ENCODE results near the gene PITRM1.
"Not testable (repeated sequence)": the region's sequence is repeated elsewhere in the genome, so short reads cannot be mapped to it uniquely, and the experiment has no call there.

PITRM1 gene

GRCh38 chr10:3108033-3108432 lies 64.5 kb downstream of the PITRM1 start:
- H3K27me3 ChIP-seq (ENCODE audit: control insufficient read depth, insufficient read depth, low read length), result no peaks in the 10 kb centered on the region
- peaks cover 54% of the 10 kb centered on the region for H3K36me3 ChIP-seq (ENCODE audit: control insufficient read depth, insufficient read depth, low read length)
- WGBS (ENCODE audit: insufficient coverage, insufficient read length), result no CpG with 5 or more reads among the region's 8 CpGs
- no peak overlapping the region for H3K27ac ChIP-seq (ENCODE audit: low read length)
- H3K4me1 ChIP-seq (ENCODE audit: control insufficient read depth, insufficient read depth, low read length), result no peaks in the 10 kb centered on the region
- no peaks in the 10 kb centered on the region for H3K9me3 ChIP-seq (ENCODE audit: control insufficient read depth, insufficient read depth, low read length)
- DNase-seq (ENCODE audit: low read depth, low spot score), result no peak
- H3K4me3 ChIP-seq (ENCODE audit: low read length), result no peak overlapping the region

GRCh38 chr10:3107426-3107961 lies 65.1 kb downstream of the PITRM1 start:
- H3K27ac ChIP-seq (ENCODE audit: low read length), result no peak overlapping the region
- no CpG with 5 or more reads among the region's 22 CpGs for WGBS (ENCODE audit: insufficient coverage, insufficient read length)
- DNase-seq (ENCODE audit: low read depth, low spot score), result no peak
- no peaks in the 10 kb centered on the region for H3K27me3 ChIP-seq (ENCODE audit: control insufficient read depth, insufficient read depth, low read length)
- no peaks in the 10 kb centered on the region; the same call in 1 of the 2 replicates for H3K4me1 ChIP-seq (ENCODE audit: control insufficient read depth, insufficient read depth, low read length)
- no peaks in the 10 kb centered on the region for H3K9me3 ChIP-seq (ENCODE audit: control insufficient read depth, insufficient read depth, low read length)
- H3K36me3 ChIP-seq (ENCODE audit: control insufficient read depth, insufficient read depth, low read length), result peaks cover 55% of the 10 kb centered on the region
- H3K4me3 ChIP-seq (ENCODE audit: low read length), result no peak overlapping the region

GRCh38 chr10:3106928-3107425 lies 65.6 kb downstream of the PITRM1 start:
- Histone ChIP-seq H3K27me3 (ENCODE audit: control insufficient read depth, insufficient read depth, low read length) (no peaks in the 10 kb centered on the region), H3K36me3 (ENCODE audit: control insufficient read depth, insufficient read depth, low read length) (peaks cover 51% of the 10 kb centered on the region), H3K4me3 (ENCODE audit: low read length) (no peak overlapping the region), H3K9me3 (ENCODE audit: control insufficient read depth, insufficient read depth, low read length) (no peaks in the 10 kb centered on the region), H3K4me1 (ENCODE audit: control insufficient read depth, insufficient read depth, low read length) (no peaks in the 10 kb centered on the region; the same call in 1 of the 2 replicates), H3K27ac (ENCODE audit: low read length) (no peak overlapping the region)
- DNase-seq (ENCODE audit: low read depth, low spot score), result no peak
- WGBS (ENCODE audit: insufficient coverage, insufficient read length), result no CpG with 5 or more reads among the region's 5 CpGs

GRCh38 chr10:3106328-3106727 lies 66.3 kb downstream of the PITRM1 start:
- DNase-seq (ENCODE audit: low read depth, low spot score); H3K27ac ChIP-seq (ENCODE audit: low read length); H3K27me3 ChIP-seq (ENCODE audit: control insufficient read depth, insufficient read depth, low read length); H3K4me1 ChIP-seq (ENCODE audit: control insufficient read depth, insufficient read depth, low read length); H3K9me3 ChIP-seq (ENCODE audit: control insufficient read depth, insufficient read depth, low read length); H3K4me3 ChIP-seq (ENCODE audit: low read length): not testable (repeated sequence)
- H3K36me3 ChIP-seq (ENCODE audit: control insufficient read depth, insufficient read depth, low read length), result peaks cover 47% of the 10 kb centered on the region
- WGBS (ENCODE audit: insufficient coverage, insufficient read length), result no CpG with 5 or more reads among the region's 10 CpGs

- DNase-seq (ENCODE audit: low read depth, low spot score), result no peak
- no peak overlapping the region for H3K4me3 ChIP-seq (ENCODE audit: low read length)
- no peak overlapping the region for H3K27ac ChIP-seq (ENCODE audit: low read length)
- H3K4me1 ChIP-seq (ENCODE audit: control insufficient read depth, insufficient read depth, low read length), result no peaks in the 10 kb centered on the region; the same call in 1 of the 2 replicates
- peaks cover 45% of the 10 kb centered on the region for H3K36me3 ChIP-seq (ENCODE audit: control insufficient read depth, insufficient read depth, low read length)
- H3K9me3 ChIP-seq (ENCODE audit: control insufficient read depth, insufficient read depth, low read length), result no peaks in the 10 kb centered on the region
- H3K27me3 ChIP-seq (ENCODE audit: control insufficient read depth, insufficient read depth, low read length), result no peaks in the 10 kb centered on the region
- no CpG with 5 or more reads among the region's 20 CpGs for WGBS (ENCODE audit: insufficient coverage, insufficient read length)
Observed at GRCh38 chr10:3105905-3106304, 66.7 kb downstream of the PITRM1 start.

GRCh38 chr10:3105166-3105565 lies 67.4 kb downstream of the PITRM1 start:
- no peaks in the 10 kb centered on the region; the same call in 1 of the 2 replicates for H3K4me1 ChIP-seq (ENCODE audit: control insufficient read depth, insufficient read depth, low read length)
- no peaks in the 10 kb centered on the region for H3K27me3 ChIP-seq (ENCODE audit: control insufficient read depth, insufficient read depth, low read length)
- no peaks in the 10 kb centered on the region for H3K9me3 ChIP-seq (ENCODE audit: control insufficient read depth, insufficient read depth, low read length)
- H3K36me3 ChIP-seq (ENCODE audit: control insufficient read depth, insufficient read depth, low read length), result peaks cover 43% of the 10 kb centered on the region
- no peak overlapping the region for H3K27ac ChIP-seq (ENCODE audit: low read length)
- no peak overlapping the region for H3K4me3 ChIP-seq (ENCODE audit: low read length)
- DNase-seq (ENCODE audit: low read depth, low spot score), result no peak
- WGBS (ENCODE audit: insufficient coverage, insufficient read length), result no CpG with 5 or more reads among the region's 20 CpGs

- Histone ChIP-seq H3K27me3 (ENCODE audit: control insufficient read depth, insufficient read depth, low read length) (no peaks in the 10 kb centered on the region), H3K27ac (ENCODE audit: low read length) (no peak overlapping the region), H3K36me3 (ENCODE audit: control insufficient read depth, insufficient read depth, low read length) (peaks cover 47% of the 10 kb centered on the region), H3K4me1 (ENCODE audit: control insufficient read depth, insufficient read depth, low read length) (no peaks in the 10 kb centered on the region; the same call in 1 of the 2 replicates), H3K9me3 (ENCODE audit: control insufficient read depth, insufficient read depth, low read length) (no peaks in the 10 kb centered on the region), H3K4me3 (ENCODE audit: low read length) (no peak overlapping the region)
- no CpG with 5 or more reads among the region's 28 CpGs for WGBS (ENCODE audit: insufficient coverage, insufficient read length)
- DNase-seq (ENCODE audit: low read depth, low spot score), result no peak
Observed at GRCh38 chr10:3104251-3104918, 68.2 kb downstream of the PITRM1 start.

GRCh38 chr10:3103646-3104045 lies 68.9 kb downstream of the PITRM1 start:
- Histone ChIP-seq H3K4me3 (ENCODE audit: low read length) (no peak overlapping the region), H3K4me1 (ENCODE audit: control insufficient read depth, insufficient read depth, low read length) (no peaks in the 10 kb centered on the region; the same call in 1 of the 2 replicates), H3K27me3 (ENCODE audit: control insufficient read depth, insufficient read depth, low read length) (no peaks in the 10 kb centered on the region), H3K27ac (ENCODE audit: low read length) (no peak overlapping the region), H3K9me3 (ENCODE audit: control insufficient read depth, insufficient read depth, low read length) (no peaks in the 10 kb centered on the region), H3K36me3 (ENCODE audit: control insufficient read depth, insufficient read depth, low read length) (peaks cover 40% of the 10 kb centered on the region)
- WGBS (ENCODE audit: insufficient coverage, insufficient read length), result no CpG with 5 or more reads among the region's 30 CpGs
- DNase-seq (ENCODE audit: low read depth, low spot score), result no peak

GRCh38 chr10:3102720-3103427 lies 69.7 kb downstream of the PITRM1 start:
- Histone ChIP-seq H3K36me3 (ENCODE audit: control insufficient read depth, insufficient read depth, low read length) (peaks cover 37% of the 10 kb centered on the region), H3K27ac (ENCODE audit: low read length) (no peak overlapping the region)

GRCh38 chr10:3100856-3101640 lies 71.5 kb downstream of the PITRM1 start:
- Histone ChIP-seq H3K27me3 (ENCODE audit: control insufficient read depth, insufficient read depth, low read length) (no peaks in the 10 kb centered on the region), H3K4me1 (ENCODE audit: control insufficient read depth, insufficient read depth, low read length) (no peaks in the 10 kb centered on the region; the same call in 1 of the 2 replicates), H3K9me3 (ENCODE audit: control insufficient read depth, insufficient read depth, low read length) (no peaks in the 10 kb centered on the region), H3K4me3 (ENCODE audit: low read length) (no peak overlapping the region), H3K36me3 (ENCODE audit: control insufficient read depth, insufficient read depth, low read length) (peaks cover 31% of the 10 kb centered on the region), H3K27ac (ENCODE audit: low read length) (no peak overlapping the region)
- no peak for DNase-seq (ENCODE audit: low read depth, low spot score)
- WGBS (ENCODE audit: insufficient coverage, insufficient read length), result no CpG with 5 or more reads among the region's 31 CpGs

More at GRCh38 chr10:3102720-3103427, 69.7 kb downstream of the PITRM1 start:
- Histone ChIP-seq H3K9me3 (ENCODE audit: control insufficient read depth, insufficient read depth, low read length) (no peaks in the 10 kb centered on the region), H3K4me3 (ENCODE audit: low read length) (no peak overlapping the region), H3K27me3 (ENCODE audit: control insufficient read depth, insufficient read depth, low read length) (no peaks in the 10 kb centered on the region), H3K4me1 (ENCODE audit: control insufficient read depth, insufficient read depth, low read length) (no peaks in the 10 kb centered on the region; the same call in 1 of the 2 replicates)
- no peak for DNase-seq (ENCODE audit: low read depth, low spot score)
- WGBS (ENCODE audit: insufficient coverage, insufficient read length), result no CpG with 5 or more reads among the region's 19 CpGs
